GM12874 (cell line): Measurements from ENCODE around the gene PRKAR2B.
A peak's percentile ranks its signal among the peaks of the same experiment; 100 is the strongest.

ENCODE experiments used
- TF ChIP-seq, protein P1 (sequence below): IDR thresholded peaks from 2 replicates; pipeline ENCODE4 v1.5.1; 2011; ENCODE audit warnings: low read depth, mild to moderate bottlenecking, control low read depth, low read length, moderate library complexity; ENCODE audit not compliant: insufficient read depth

PRKAR2B gene

DNA sequence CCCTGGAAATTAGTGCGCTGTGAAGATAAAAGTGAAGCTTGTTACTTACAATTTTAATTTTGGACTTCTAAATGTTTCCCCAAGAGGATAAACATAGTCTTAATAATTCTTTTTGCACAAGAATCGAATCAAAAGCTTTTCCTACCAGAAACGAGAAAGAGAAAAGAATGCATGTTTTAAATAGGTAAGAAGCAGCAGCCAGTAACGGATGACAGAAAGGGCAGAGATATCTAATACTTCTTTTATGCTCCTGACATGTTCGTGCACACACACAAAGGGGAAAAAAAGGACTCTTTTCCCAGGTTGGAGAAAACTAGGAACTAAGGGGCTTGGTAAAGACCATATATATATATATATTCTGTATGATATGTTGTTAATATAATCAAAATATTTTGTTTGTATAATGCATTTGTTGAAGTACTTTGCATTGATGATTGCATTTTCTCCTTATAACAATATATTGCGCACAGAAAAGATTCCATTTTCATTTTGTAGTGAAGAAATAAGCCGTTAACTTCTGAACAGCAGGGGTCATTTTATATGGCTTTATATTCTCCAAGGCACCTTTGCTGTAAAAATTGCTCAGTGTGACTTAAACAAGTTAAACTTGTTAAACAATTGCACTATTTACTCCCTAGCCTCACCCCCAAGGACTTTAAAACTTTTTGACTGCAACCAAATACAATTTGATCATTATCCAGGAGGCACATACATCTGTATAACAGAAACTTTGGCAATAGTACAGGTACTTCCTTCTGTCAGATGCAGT is 2.2 kb downstream of the PRKAR2B start:
- TF ChIP-seq, protein P1, sequence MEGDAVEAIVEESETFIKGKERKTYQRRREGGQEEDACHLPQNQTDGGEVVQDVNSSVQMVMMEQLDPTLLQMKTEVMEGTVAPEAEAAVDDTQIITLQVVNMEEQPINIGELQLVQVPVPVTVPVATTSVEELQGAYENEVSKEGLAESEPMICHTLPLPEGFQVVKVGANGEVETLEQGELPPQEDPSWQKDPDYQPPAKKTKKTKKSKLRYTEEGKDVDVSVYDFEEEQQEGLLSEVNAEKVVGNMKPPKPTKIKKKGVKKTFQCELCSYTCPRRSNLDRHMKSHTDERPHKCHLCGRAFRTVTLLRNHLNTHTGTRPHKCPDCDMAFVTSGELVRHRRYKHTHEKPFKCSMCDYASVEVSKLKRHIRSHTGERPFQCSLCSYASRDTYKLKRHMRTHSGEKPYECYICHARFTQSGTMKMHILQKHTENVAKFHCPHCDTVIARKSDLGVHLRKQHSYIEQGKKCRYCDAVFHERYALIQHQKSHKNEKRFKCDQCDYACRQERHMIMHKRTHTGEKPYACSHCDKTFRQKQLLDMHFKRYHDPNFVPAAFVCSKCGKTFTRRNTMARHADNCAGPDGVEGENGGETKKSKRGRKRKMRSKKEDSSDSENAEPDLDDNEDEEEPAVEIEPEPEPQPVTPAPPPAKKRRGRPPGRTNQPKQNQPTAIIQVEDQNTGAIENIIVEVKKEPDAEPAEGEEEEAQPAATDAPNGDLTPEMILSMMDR, result no peak

DNA sequence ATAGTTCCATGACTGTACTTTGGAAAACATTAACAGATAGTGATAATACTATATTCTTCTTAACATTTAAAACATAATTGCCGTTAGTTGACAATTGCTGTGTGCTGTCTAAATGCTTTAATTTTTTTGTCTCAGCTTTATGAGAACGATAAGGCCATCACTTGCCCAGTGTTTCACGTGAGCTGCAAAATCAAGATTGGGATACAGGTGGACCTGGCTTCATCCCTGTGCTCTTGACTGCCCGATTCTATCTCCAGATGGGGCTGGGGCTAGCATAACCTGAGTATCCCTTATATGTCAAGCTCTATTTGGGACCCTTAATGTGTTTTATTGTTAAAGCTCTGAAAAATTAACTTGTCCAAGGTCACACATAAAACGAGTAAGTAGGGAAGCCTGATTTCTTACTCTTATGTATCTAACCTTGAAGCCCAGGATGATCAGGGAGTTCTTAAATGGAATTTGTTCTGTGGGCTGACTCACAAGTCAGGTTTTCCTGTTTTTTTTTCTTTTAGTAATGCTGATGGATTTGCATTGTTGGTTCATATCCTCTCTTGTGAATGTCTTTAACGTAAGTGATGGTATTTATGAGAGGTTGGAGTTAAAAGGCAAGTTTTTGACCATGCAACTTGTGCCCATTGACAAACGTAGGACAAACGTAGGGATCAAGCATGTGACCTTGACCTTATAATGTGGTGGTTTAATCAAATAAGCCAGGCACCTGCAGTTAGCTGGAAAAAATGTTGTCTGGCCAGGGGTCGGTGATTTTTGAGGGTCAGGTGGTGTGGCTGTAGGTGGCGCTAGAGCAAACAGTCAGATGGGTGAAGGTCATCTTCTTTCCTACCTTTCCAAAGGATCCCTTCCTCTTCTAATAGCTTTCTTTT is 3.6 kb downstream of the PRKAR2B start:
- TF ChIP-seq, protein P1, result peak; percentile 28; the same call in 1 of the 2 replicates

DNA sequence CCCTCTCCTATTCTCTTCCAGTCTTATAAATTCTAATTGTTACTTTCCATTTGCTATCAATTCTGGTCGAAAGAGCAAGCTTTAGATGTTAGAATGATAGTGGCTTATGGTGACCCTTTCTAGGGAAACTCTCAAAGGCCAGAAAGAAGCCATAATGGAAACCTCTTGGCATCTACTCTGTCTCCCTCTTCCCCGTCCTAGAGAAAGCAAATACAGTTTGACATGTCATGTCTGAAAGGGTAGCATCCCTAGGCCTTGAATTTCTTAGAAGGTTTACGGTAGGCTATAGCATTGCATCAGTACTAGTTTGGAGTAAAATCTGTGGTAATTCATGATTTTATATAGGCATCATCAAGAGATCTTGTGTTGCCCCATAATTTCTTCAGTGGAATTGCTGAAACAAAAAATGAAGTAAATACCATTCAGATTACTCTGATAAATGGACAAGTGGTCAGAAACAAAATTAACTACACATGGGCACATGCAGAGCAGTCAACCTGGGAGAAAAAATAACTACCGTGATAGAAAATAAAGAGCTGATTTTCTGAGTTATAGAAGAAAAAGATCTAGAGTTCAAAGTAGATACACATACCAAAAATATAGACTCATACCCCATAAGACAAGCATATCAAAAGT is 4.4 kb downstream of the PRKAR2B start:
- TF ChIP-seq, protein P1, result no peak

DNA sequence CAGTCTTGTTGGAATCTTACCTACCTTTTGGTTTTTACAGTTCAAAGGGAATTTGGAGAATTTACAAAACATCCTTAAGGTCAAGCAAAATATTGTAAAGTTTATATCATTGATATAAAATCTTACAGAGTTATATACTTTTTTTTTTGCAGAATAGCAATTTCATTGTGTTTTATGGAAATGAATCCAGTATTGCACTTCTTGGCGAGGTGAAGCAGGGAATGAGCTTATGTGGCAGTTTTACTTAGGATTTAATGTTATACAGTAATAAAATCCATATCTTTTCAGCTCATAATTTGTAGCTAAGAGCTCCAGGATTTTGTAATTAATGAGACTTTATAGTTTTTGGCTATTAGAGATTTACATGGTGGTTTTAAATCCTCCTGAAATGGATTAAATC is 5.0 kb downstream of the PRKAR2B start:
- TF ChIP-seq, protein P1, result no peak

DNA sequence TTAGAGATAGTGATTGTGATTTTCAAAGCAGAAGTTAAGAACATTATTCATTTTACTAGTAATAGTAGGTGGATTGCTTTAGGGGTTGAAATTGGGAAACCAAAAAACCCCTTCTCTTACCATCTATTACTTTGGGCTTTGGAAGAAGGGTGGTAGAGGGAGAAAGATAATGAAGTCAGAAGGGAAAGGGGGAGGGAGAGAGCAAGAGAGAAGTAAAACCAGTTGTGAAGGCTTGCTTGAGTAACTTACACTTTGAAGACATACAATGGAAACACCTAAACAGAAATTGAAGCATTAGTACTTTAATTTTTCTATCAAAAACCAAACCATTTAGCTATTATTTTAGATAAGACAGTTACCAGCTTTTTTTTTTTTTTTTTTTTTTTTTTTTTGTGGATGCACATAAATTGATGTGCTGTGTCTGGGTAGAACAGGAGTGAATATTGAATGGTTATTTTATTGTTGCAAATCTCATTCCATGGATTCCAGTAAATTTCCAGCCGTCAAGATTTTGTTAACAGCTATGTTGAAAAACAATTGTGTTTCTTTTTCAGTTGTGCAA is 5.5 kb downstream of the PRKAR2B start:
- TF ChIP-seq, protein P1, result no peak

DNA sequence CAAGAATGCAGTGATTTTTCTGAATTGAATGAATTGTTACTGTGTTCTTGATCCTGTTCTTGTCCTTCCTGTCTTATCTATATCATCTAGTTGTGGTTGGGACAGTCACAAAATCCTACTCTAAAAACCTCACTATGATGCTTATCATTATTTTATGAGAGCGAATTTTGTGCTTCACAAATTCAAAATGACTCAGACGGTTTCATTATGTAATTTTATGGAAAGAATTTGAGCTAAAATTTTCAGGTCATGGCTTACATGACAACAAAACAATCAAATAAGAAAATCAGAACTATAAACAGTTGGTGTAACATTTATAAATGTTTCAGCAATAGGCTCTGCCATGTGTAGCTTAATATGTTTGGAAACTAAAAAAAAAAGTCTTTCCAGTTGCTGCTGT is 6.9 kb downstream of the PRKAR2B start:
- TF ChIP-seq, protein P1, result no peak
